Fibroblast of villous mesenchyme (primary cell): ENCODE results near the gene MAGEA2B. TPM values are rescaled to one million over a fixed set of nuclear protein-coding genes. Genes with fewer than 3 reads are reported as not detected.

Experiments used
- total RNA-seq: library from RNA; depleted of rRNA; stranded (reverse); fragments of >200 nt; gene quantifications from 2 replicates; pipeline ENCODE4 v1.2.3, GENCODE V29; 2012

MAGEA2B gene
- total RNA-seq, 1 donor, result not detected

Other genes with a start within 250 kb of the MAGEA2B start
- gene GABRQ, start 76.7 kb upstream of the MAGEA2B start, total RNA-seq, result under 0.01 TPM in 1 of 2 replicates, not detected in the other
- not detected in 2 replicates for gene MAGEA3, start 15.8 kb upstream of the MAGEA2B start, total RNA-seq
- not detected in 2 replicates for gene CSAG2, start 5.4 kb upstream of the MAGEA2B start, total RNA-seq
- gene CSAG1, start 19.1 kb downstream of the MAGEA2B start, total RNA-seq, result not detected in 2 replicates
- not detected in 2 replicates for gene MAGEA12, start 19.1 kb downstream of the MAGEA2B start, total RNA-seq
- gene MAGEA2, start 39.2 kb downstream of the MAGEA2B start, total RNA-seq, result not detected in 2 replicates
- gene CSAG3, start 44.6 kb downstream of the MAGEA2B start, total RNA-seq, result not detected in 2 replicates
- not detected in 2 replicates for gene MAGEA6, start 55.1 kb downstream of the MAGEA2B start, total RNA-seq
- gene CETN2, start 116.1 kb downstream of the MAGEA2B start, total RNA-seq, result 39.9 and 46.2 TPM in 2 replicates
- 23.8 and 28.5 TPM in 2 replicates for gene NSDHL, start 116.4 kb downstream of the MAGEA2B start, total RNA-seq
- 2.9 and 3.9 TPM in 2 replicates for gene ZNF185, start 183.4 kb downstream of the MAGEA2B start, total RNA-seq